Breast epithelium (tissue), 4 donors: ENCODE measurements around the gene ISG15. TPM values are rescaled to one million over a fixed set of nuclear protein-coding genes. Genes with fewer than 3 reads are reported as not detected.
A peak's percentile ranks its signal among the peaks of the same experiment; 100 is the strongest.

ENCODE experiments used
- DNase-seq, 2 donors: peaks; one replicate each; pipeline ENCODE4 v3.0.0-alpha.2; 2019; ENCODE audit warnings: low spot score in 2 of 2
- H3K27ac ChIP-seq, 2 donors: fragments of 200-600 bp; sonication (generic) in 1 of 2; one replicate each; pipeline ENCODE4 v1.5.1; 2016 to 2019; ENCODE audit warnings: mild to moderate bottlenecking in 1 of 2
- H3K27me3 ChIP-seq, 2 donors: fragments of 200-600 bp; sonication (generic) in 1 of 2; one replicate each; pipeline versions ENCODE4 v1.5.1 to v1.6.0; 2017 to 2019; ENCODE audit warnings: control low read depth in 1 of 2, mild to moderate bottlenecking in 1 of 2
- H3K36me3 ChIP-seq: fragments of 200-600 bp; one replicate; pipeline ENCODE4 v1.5.1; 2019
- H3K4me1 ChIP-seq, 2 donors: fragments of 200-600 bp; sonication (generic); one replicate each; pipeline ENCODE4 v1.5.1; 2016 to 2019; ENCODE audit warnings: control low read depth in 1 of 2
- H3K4me3 ChIP-seq, 3 donors: fragments of 200-600 bp; sonication (generic); 1 replicate in 2 of 3; 2 replicates in 1 of 3; pipeline ENCODE4 v1.5.1; 2016 to 2019; ENCODE audit warnings: mild to moderate bottlenecking in 3 of 3, moderate library complexity in 2 of 3
- H3K9me3 ChIP-seq, 2 donors: fragments of 200-600 bp; sonication (generic) in 1 of 2; one replicate each; pipeline ENCODE4 v1.5.1; 2016 to 2019; ENCODE audit warnings: control low read depth in 1 of 2
- POLR2A ChIP-seq: fragments of 450-650 bp; IDR thresholded peaks from one replicate; pipeline ENCODE4 v1.6.1; 2016; ENCODE audit warnings: antibody characterized with exemption, mild to moderate bottlenecking, moderate library complexity
- POLR2AphosphoS5 ChIP-seq, 3 donors: sonication (generic); formaldehyde crosslinking; IDR thresholded peaks; one replicate each; pipeline ENCODE4 v1.6.1; 2017; ENCODE audit warnings: antibody characterized with exemption in 3 of 3
- intact Hi-C: fragments of 100-400 bp; cut with DNase I; formaldehyde crosslinking; loops from one replicate; pipeline ENCODE4 v1.15.1; 2023; ENCODE audit warnings: low total_unique reads
- total RNA-seq, 3 donors: library from RNA; depleted of rRNA; stranded (reverse); fragments of >200 nt; gene quantifications; one replicate each; pipeline ENCODE4 v1.1.0, GENCODE V29; 2016
- TF ChIP-seq, protein P1 (sequence below), 3 donors: fragments of 450-650 bp; IDR thresholded peaks; one replicate each; pipeline ENCODE4 v1.5.1; 2016 to 2017; ENCODE audit warnings: antibody characterized with exemption in 3 of 3, mild to moderate bottlenecking in 3 of 3, moderate library complexity in 3 of 3

Gene ISG15
- total RNA-seq, 3 donors from 2014 or later: 15.5 to 31.5 (median 18.0) TPM

- Histone ChIP-seq H3K27me3 (no peaks in the 10 kb centered on the region), H3K36me3 (no peaks in the 10 kb centered on the region), H3K4me1 (peaks cover 11 to 14% of the 10 kb centered on the region in 2 donors), H3K27ac (no peak overlapping the region), H3K9me3 (no peaks in the 10 kb centered on the region), H3K4me3 (no peak overlapping the region)
- DNase-seq: no peak
- intact Hi-C loops: no loop called here
- TF ChIP-seq, protein P1, sequence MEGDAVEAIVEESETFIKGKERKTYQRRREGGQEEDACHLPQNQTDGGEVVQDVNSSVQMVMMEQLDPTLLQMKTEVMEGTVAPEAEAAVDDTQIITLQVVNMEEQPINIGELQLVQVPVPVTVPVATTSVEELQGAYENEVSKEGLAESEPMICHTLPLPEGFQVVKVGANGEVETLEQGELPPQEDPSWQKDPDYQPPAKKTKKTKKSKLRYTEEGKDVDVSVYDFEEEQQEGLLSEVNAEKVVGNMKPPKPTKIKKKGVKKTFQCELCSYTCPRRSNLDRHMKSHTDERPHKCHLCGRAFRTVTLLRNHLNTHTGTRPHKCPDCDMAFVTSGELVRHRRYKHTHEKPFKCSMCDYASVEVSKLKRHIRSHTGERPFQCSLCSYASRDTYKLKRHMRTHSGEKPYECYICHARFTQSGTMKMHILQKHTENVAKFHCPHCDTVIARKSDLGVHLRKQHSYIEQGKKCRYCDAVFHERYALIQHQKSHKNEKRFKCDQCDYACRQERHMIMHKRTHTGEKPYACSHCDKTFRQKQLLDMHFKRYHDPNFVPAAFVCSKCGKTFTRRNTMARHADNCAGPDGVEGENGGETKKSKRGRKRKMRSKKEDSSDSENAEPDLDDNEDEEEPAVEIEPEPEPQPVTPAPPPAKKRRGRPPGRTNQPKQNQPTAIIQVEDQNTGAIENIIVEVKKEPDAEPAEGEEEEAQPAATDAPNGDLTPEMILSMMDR (IDR thresholded peaks at IDR 0.05): no peak
These were observed 24.4 kb downstream of the ISG15 start for GRCh38 chr1:1037366-1038327.

DNA sequence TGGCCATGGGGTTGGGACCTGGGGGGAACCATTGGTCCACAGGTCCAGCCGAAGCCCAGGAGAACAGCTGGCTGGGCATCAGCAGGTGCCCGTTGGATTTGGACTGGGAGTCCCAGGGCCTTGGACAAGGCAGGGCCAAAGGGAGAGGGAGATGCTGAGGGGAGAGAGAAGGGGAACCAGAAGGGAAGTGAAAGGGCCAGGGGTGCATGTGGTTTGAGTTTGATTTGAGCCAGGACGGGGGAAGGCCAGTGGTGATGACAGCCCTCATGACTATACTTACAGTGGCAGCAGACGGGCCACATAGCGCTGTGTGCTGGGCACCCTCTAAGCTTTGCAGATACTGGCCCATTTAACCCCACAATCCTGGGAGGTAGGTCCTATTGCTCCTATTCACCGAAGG is 25.4 kb downstream of the ISG15 start:
- Histone ChIP-seq H3K4me3 (no peak overlapping the region), H3K27me3 (no peaks in the 10 kb centered on the region), H3K36me3 (no peaks in the 10 kb centered on the region), H3K9me3 (no peaks in the 10 kb centered on the region), H3K27ac (no peak overlapping the region), H3K4me1 (peaks cover 8 to 11% of the 10 kb centered on the region in 2 donors)
- DNase-seq: no peak
- TF ChIP-seq POLR2AphosphoS5 (IDR thresholded peaks at IDR 0.05) (no peak), POLR2A (no peak)
- TF ChIP-seq, protein P1 (IDR thresholded peaks at IDR 0.05): no peak
- intact Hi-C loops: no loop called here

GRCh38 chr1:1039145-1039910 is 26.0 kb downstream of the ISG15 start:
- H3K9me3 ChIP-seq: no peaks in the 10 kb centered on the region
- H3K36me3 ChIP-seq: no peaks in the 10 kb centered on the region
- peak overlapping the region in 1 of 3 donors; percentile 66 for H3K4me3 ChIP-seq
- no peak overlapping the region for H3K27ac ChIP-seq
- H3K27me3 ChIP-seq: no peaks in the 10 kb centered on the region
- intact Hi-C loops: no loop called here
- DNase-seq: no peak
- peaks cover 7 to 8% of the 10 kb centered on the region in 2 donors for H3K4me1 ChIP-seq
- TF ChIP-seq POLR2AphosphoS5 (IDR thresholded peaks at IDR 0.05) (no peak), POLR2A (no peak)
- TF ChIP-seq, protein P1 (IDR thresholded peaks at IDR 0.05): no peak

DNA sequence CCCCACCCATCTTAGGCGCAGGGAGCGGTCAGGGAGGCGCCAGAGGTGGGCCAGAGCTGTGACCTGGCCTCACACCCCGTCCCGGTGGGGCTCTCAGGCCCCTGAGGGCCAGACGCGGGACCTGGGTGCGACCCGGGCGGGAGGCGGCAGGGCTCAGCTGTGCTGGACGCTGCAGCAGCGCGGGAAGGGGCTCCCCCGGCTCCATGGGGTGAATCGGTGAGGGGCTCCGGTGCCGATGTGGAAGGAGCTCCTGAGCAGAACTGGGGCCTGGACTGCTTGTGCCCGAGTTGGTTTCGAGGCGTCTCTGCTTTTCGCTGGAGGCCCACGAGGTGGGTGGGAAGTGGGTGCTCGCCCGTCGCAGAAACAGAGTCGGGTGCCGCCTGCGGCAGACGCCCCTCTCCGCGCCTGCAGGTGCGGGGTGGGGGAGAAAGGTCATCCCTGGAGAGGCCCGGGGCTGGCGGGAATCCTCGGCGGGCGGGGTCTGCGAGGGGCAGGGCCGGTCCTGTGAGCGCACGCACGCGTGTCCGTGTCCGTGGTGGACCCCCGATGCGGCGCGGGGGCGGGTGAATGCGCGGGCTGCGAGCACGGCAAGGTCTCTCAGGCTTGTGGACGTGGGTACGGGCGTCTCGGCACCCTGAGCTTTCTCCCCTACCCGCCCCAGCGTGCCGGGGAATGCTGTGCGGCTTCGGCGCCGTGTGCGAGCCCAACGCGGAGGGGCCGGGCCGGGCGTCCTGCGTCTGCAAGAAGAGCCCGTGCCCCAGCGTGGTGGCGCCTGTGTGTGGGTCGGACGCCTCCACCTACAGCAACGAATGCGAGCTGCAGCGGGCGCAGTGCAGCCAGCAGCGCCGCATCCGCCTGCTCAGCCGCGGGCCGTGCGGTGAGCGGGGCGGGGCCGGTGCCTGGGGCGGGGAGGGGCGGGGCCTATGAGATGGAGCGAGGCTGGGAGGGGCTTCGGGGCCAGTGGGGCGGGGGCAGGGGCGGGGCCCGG is 27.0 kb downstream of the ISG15 start:
- peak overlapping the region; percentile 35 to 66 (median 44) for H3K4me3 ChIP-seq
- intact Hi-C loops: no loop called here
- peak; percentile 41 to 74 for DNase-seq

More for the DNA sequence above, 27.0 kb downstream of the ISG15 start:
- TF ChIP-seq POLR2A (no peak), POLR2AphosphoS5 (IDR thresholded peaks at IDR 0.05) (no peak)
- TF ChIP-seq, protein P1 (IDR thresholded peaks at IDR 0.05): no peak
- Histone ChIP-seq H3K4me1 (peaks cover 7 to 8% of the 10 kb centered on the region in 2 donors), H3K9me3 (no peaks in the 10 kb centered on the region), H3K27ac (no peak overlapping the region), H3K36me3 (no peaks in the 10 kb centered on the region), H3K27me3 (no peaks in the 10 kb centered on the region)
